Measurements from ENCODE around the gene ETV3.

ETV3 gene

DNA sequence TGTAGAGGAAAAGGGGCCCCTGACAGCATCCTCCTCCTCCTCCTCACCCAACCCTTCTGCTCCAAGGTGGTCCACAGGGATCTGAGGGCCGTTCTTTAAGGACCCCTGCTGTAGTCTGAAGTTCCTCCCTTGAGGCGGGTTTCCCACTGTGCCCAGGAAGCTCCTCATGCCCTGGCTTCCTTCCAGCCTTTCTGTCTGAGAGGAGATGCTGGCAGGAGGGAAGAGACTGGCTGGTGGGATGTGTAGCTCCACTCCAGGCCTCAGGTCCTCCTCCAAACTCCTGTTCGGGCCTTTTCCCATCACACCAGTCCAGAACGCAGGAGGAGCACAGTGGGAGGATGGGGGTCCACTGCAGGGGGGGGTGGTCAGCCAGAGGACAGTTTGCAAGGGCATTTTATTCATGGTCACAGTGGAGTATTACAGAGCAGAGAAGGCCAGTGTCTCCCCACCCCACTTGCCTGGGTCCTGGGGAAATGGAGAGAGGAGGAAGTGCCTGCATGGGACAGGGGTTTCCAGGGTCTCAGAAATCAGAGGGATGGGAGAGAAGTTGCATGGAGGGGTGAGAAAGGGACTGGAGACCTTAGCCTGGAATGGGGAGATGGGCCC is 46.4 kb downstream of the ETV3 start:
- DNase-seq (ENCODE audit: low read depth, low spot score): no peak

DNA sequence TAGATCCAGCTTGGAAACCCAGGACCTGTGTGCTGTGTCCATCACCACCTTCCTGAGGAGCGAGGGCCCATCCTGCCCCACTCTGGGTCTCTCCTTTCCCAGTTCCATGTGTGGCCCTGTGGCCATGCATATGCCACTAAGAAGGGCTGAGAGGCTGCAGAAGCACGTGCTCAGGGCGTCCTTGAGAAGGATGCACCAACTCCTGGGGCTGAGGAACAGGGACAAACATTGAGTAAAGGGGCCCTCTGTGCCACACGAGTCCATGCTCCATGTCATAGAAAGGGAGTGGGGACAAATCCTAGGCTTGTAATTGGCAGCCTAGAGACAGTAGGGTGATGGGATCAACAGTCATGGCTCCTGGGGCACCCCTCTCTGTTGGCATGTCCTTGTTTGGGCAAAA is 47.0 kb downstream of the ETV3 start:
- DNase-seq (ENCODE audit: low read depth, low spot score): no peak

DNA sequence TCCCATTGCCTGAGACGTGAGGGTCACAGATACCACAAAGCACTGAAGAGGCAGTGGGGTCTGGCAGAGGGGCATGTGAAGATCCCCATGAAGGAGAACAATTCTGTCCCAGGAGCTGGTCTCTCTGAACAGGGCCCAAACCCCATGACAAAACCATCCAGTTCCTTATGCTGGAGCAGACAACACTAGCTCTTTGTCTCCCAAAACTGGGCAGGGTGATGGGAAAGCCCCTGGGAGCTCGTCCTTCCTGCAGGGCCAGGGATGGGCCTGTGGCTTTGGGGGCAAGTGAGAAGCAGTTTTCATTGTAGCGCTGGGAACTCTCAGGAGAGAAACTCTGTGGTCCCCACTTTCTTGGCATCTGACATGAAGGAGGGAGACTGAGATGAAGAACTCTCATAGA is 47.4 kb downstream of the ETV3 start:
- DNase-seq (ENCODE audit: low read depth, low spot score): no peak

DNA sequence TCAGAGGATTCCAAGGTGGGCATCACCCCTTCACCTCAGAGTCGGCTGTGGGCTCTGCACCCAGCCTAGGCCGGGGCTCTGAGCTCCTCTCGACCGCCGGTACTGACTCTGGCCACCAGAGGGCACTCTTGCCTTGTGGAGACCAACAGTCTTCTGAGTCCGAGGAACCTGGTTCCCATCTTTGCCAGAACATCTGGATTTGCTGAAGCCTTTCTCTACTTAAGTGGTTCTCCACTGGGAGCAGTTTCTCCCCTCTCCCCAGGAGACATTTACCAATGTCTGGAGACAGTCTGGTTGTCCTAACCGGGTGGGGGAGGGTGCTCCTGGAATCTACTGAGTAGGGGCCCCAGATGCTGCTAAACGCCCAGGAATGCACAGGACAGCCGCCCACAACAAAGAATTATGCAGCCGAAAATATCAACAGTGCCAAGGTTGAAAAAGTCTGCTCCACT is 48.0 kb downstream of the ETV3 start:
- DNase-seq (ENCODE audit: low read depth, low spot score): peak; percentile 42

DNA sequence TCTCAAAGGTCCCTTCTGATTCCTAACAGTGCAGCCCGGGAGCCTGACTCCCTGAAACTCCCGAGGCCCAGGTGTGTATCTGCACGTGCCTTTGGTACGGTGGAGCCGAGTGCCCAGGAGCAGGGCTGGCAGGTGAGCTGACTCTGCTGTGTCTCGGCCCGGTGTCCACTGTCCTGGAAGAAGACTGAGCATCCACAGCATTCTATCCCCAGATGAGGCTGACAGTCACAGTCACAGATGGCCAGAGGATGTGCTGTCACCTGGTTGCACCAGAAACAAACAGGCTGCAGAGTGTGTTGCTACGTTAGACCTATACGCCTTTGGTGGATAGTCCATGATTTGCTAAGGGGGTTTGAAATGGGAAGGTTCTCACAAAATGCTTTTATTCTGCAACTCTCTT is 48.4 kb downstream of the ETV3 start:
- DNase-seq (ENCODE audit: low read depth, low spot score): no peak

DNA sequence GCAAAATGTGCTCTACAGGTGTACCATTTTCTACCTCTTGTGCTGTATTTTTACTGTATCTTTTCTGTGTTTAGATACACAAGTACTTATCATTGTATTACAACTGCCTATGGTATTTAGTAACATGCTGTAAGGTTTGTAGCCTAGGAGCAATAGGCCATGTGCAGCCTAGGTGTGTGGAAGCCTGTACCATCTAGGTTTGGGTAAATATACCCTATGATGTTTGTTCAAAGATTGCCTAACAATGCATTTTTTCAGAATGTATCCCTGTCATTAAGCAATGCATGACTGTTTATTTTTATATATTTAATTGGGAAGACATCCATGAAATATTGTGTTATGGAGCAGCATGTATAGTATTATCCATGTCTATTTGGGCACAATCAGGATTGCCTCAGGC is 49.6 kb downstream of the ETV3 start:
- DNase-seq (ENCODE audit: low read depth, low spot score): no peak

DNA sequence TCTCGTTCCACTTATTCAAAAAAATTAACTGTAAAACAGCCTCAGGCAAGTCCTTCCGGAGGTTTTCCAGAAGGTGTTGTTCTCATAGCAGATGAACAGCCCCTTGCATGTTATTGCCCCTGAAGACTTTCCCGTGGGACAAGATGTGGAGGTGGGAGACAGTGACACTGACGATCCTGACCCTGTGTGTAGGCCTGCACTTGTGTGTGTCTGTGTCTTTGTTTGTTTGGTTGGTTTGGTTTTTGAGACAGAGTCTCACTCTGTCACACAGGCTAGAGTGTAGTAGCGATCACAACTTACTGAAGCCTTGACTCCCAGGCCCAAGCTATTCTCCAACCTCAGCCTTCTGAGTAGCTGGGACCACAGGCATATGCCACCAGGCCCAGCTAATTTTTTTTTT is 51.2 kb downstream of the ETV3 start:
- DNase-seq (ENCODE audit: low read depth, low spot score): no peak

DNA sequence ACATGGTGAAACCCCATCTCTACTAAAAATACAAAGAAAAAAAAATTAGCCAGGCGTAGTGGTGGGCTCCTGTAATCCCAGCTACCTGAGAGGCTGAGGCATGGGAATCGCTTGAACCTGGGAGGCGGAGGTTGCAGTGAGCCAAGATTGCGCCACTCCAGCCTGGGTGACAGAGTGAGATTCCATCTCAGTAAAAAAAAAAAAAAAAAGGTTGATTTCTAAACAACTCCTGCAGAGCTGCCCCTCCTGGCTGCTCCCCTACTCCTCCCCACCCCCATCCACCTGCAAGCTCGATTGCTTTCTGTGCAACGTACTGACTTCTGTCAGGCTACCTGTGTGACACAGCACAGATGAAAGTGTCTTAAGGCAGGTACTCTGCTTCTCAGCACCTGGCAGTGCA is 51.9 kb downstream of the ETV3 start:
- no peak for DNase-seq (ENCODE audit: low read depth, low spot score)

DNA sequence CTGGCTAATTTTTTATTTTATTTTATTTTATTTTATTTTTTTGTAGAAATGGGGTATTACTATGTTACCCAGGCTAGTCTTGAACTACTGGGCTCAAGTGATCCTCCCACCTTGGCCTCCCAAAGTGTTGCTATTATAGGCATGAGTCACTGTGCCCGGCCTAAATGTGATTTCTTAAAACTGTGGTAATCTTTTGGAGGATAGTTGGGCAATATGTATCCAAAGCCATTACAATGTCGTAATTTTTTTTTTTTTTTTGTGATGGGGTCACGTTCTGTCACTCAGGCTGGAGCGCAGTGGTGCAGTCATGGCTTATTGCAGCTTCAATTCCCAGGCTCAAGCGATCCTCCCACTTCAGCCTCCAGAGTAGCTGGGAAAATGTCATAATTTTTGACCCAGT is 52.8 kb downstream of the ETV3 start:
- DNase-seq (ENCODE audit: low read depth, low spot score): no peak

DNA sequence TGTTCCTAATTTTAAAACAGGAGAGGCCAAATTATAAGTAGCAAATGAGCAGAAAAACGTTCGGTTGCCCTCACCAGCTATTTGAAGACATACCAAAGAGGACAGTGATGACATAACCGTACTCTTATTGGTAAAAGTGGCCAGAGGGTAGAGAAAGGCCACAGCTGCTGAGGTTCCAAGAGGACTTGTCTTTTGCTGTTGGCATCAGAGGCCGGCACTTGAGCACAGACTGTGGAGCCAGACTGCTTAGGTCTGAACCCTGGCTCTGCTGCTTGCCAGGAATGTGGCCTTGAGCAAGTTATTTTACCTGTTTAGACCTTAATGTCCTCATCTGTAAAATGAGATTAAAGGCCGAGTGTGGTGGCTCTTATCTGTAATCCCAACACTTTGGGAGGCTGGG is 53.5 kb downstream of the ETV3 start:
- DNase-seq (ENCODE audit: low read depth, low spot score): no peak

DNA sequence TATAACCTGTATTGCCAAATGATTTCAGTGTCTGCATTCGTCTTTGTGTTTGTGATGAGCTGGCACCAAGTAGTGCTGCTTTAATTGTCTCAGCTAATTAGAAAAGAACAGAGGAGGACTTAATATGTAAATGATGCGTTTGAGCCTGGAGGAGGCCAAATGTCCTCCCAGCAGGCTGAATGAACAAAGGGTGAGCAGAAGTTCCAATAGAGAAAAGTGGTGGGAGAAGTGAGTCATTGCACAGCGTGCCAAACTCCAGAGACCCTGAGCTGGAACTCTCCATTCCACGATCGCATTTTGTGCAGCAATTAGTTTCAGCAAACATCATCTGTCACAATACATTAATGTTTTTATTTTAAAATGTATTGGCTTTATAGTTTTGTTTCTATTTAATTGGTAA is 56.5 kb downstream of the ETV3 start:
- DNase-seq (ENCODE audit: low read depth, low spot score): no peak

DNA sequence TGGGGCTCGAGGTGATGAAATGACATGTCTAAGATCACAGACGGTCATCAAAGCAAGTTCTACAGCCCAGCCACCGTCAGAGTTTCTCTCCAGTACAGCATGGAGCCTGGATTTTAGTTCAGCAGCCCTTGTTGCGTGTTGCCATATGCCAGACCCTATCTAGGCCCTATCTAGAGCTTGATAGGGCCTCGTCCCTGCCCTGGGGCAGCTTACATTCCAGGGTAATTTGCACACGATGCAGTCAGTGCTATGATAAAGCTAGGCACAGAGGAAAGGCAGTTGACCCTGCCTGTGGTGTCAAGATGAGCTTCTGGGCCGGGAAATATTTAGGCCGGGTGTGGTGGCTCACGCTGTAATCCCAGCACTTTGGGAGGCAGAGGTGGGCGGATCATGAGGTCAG is 57.5 kb downstream of the ETV3 start:
- DNase-seq (ENCODE audit: low read depth, low spot score): no peak

DNA sequence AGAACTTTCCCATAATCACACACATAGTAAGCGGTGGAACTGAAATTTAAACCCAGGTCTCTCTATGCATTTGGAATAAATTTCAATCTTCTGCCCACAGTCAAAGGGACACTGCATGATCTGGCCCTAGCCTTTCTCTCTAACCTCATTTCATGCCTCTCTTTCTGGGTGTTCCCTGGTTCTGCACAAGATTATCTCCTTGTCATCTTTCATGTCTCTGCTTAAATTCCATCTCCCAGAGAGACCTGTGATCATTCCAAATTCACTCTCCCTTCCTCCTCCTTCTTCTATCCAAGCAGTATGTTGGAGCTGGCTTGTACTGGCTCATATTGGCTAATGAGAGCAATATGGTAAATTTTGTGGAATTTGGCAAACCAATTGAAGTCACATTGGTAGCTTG is 60.8 kb downstream of the ETV3 start:
- DNase-seq (ENCODE audit: low read depth, low spot score): no peak

DNA sequence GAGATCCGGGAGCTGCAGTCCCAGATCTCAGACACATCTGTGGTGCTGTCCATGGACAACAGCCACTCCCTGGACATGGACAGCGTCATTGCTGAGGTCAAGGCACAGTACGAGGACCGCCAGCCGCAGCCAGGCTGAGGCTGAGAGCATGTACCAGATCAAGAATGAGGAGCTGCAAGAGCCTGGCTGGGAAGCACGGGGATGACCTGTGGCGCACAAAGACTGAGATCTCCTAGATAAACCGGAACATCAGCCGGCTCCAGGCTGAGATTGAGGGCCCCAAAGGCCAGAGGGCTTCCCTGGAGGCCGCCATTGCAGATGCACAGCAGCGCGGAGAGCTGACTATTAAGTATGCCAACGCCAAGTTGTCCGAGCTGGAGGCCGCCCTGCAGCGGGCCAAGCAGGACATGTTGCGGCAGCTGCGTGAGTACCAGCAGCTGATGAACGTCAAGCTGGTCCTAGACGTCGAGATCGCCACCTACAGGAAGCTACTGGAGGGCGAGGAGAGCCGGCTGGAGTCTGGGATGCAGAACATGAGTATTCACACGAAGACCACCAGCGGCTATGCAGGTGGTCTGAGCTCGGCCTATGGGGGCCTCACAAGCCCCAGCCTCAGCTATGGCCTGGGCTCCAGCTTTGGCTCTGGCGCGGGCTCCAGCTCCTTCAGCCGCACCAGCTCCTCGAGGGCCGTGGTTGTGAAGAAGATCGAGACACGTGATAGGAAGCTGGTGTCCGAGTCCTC is 64.1 kb downstream of the ETV3 start:
- DNase-seq (ENCODE audit: low read depth, low spot score): peak; percentile 5
